HepG2 (cell line): ENCODE data around the gene MLN. TPM values are rescaled to one million over a fixed set of nuclear protein-coding genes. Genes with fewer than 3 reads are reported as not detected.

ENCODE experiments used
- GABPB1 ChIP-seq: IDR thresholded peaks from 2 replicates; pipeline ENCODE4 v1.6.1; 2016; ENCODE audit warnings: mild to moderate bottlenecking, missing genetic modification reagents, moderate library complexity, missing compliant biosample characterization
- KDM5A ChIP-seq: fragments of 200-600 bp; sonication (generic); IDR thresholded peaks from 2 replicates; pipeline ENCODE4 v1.7.0; 2018; ENCODE audit warnings: antibody characterized with exemption, mild to moderate bottlenecking, low read length, borderline replicate concordance
- RXRA ChIP-seq: sonication (generic); formaldehyde crosslinking; IDR thresholded peaks from 2 replicates; pipeline ENCODE4 v1.5.1; 2020; ENCODE audit warnings: missing genetic modification reagents
- ZBTB8A ChIP-seq: sonication (generic); formaldehyde crosslinking; IDR thresholded peaks from 2 replicates; pipeline ENCODE4 v1.4.0; 2020; ENCODE audit warnings: mild to moderate bottlenecking, low read depth, missing genetic modification reagents, borderline replicate concordance
- ZFP1 ChIP-seq: IDR thresholded peaks from 2 replicates; pipeline ENCODE4 v1.6.1; 2016
- ZNF749 ChIP-seq: sonication (generic); formaldehyde crosslinking; IDR thresholded peaks from 2 replicates; pipeline ENCODE4 v1.8.0; 2022; ENCODE audit warnings: mild to moderate bottlenecking, missing genetic modification reagents, moderate library complexity, borderline replicate concordance
- ZNF777 ChIP-seq: sonication (generic); formaldehyde crosslinking; IDR thresholded peaks from 2 replicates; pipeline ENCODE4 v1.4.0; 2020; ENCODE audit warnings: missing genetic modification reagents
- polyA plus RNA-seq, 8 experiments: library from polyadenylated mRNA; depleted of rRNA in 3 of 8; stranded (reverse) in 7 of 8; unstranded in 1 of 8; fragments of >200 nt; fragmentation: Illumina TruSeq in 4 of 8; extraction: Trizol in 4 of 8; gene quantifications; 2 replicates each; pipeline versions ENCODE4 v1.2.1 to v1.2.3, GENCODE V29; 2011 to 2016; ENCODE audit warnings: low read depth in 4 of 8, missing spikeins in 1 of 8, mixed read lengths in 1 of 8; ENCODE audit not compliant: insufficient read depth in 1 of 8
- total RNA-seq, 5 experiments: library from RNA; depleted of rRNA; stranded (reverse); fragments of >200 nt; fragmentation: Illumina TruSeq; extraction: Trizol; gene quantifications; 2 replicates each; pipeline ENCODE4 v1.2.3, GENCODE V29; 2016; ENCODE audit warnings: low read depth in 1 of 5
- TF ChIP-seq, protein P1 (sequence below): sonication (generic); formaldehyde crosslinking; IDR thresholded peaks from 2 replicates; pipeline ENCODE4 v1.4.0; 2020; ENCODE audit warnings: missing genetic modification reagents, borderline replicate concordance
- TF ChIP-seq, protein P2 (sequence below): sonication (generic); formaldehyde crosslinking; IDR thresholded peaks from 2 replicates; pipeline ENCODE4 v1.8.0; 2022; ENCODE audit warnings: missing genetic modification reagents, low read depth, mild to moderate bottlenecking, borderline replicate concordance
- TF ChIP-seq, protein P3 (sequence below): sonication (generic); formaldehyde crosslinking; IDR thresholded peaks from 2 replicates; pipeline ENCODE4 v1.8.0; 2022; ENCODE audit warnings: mild to moderate bottlenecking, missing genetic modification reagents, moderate library complexity
- TF ChIP-seq, protein P4 (sequence below): sonication (generic); formaldehyde crosslinking; IDR thresholded peaks from 2 replicates; pipeline ENCODE4 v1.8.1; 2023; ENCODE audit warnings: mild to moderate bottlenecking, missing genetic modification reagents, borderline replicate concordance
- TF ChIP-seq, protein P5 (sequence below): sonication (generic); formaldehyde crosslinking; IDR thresholded peaks from 2 replicates; pipeline ENCODE4 v1.5.1; 2020; ENCODE audit warnings: mild to moderate bottlenecking, missing genetic modification reagents, moderate library complexity
- TF ChIP-seq, protein P6 (sequence below): sonication (generic); formaldehyde crosslinking; IDR thresholded peaks from 2 replicates; pipeline ENCODE4 v1.4.0; 2020; ENCODE audit warnings: missing genetic modification reagents, borderline replicate concordance

Gene MLN
- total and polyA plus RNA-seq, 2 of the 13 experiments (the other 11 are each of a cell fraction or from before 2014, with no cell fraction given): not detected

DNA sequence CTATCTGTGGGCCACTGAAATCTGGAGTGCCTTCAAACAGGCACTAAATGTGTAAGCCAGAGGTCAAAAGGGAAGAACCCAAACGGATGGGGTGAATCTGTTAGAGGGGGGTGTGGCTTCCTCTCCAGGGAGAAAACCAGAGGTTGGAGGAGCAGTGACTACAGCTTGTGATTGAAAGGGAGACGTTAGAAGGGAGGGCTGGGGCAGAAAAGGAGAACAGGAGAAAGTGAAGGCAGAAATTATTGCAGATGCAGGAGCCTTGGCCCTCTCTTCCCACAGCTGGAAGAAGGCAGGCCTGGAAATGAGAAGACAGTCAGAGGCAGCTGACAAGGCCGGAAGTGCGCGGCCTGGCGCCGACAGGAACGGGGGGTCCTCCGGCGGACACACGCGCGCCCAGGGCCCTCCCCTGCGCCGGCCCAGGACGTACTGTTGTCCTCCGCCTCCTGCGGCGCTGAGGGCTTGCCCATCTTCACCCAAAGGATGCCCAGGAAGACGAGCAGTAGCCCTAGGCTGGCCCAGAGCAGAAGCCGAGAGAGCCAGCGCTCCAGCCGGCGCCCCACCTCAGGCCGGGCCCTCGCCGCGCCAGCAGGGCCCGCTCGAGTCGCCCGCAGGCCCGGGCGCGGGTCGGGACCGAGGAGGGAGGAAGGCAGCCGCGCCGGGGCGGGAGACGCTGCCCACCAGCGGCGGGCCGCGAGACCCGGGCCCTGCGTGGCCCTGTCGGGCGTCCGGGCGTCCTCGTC lies 15.7 kb downstream of the MLN start (continued):
- TF ChIP-seq ZBTB8A (CRISPR knock-in tag) (no peak), ZFP1 (CRISPR knock-in tag) (no peak), ZNF749 (no peak), GABPB1 (CRISPR knock-in tag) (peak; percentile 94), RXRA (CRISPR knock-in tag) (peak; percentile 62; the same call in 1 of the 2 replicates), KDM5A (no peak; the same call in 1 of the 2 replicates), ZNF777 (peak; percentile 40; the same call in 1 of the 2 replicates)
- TF ChIP-seq, protein P1, sequence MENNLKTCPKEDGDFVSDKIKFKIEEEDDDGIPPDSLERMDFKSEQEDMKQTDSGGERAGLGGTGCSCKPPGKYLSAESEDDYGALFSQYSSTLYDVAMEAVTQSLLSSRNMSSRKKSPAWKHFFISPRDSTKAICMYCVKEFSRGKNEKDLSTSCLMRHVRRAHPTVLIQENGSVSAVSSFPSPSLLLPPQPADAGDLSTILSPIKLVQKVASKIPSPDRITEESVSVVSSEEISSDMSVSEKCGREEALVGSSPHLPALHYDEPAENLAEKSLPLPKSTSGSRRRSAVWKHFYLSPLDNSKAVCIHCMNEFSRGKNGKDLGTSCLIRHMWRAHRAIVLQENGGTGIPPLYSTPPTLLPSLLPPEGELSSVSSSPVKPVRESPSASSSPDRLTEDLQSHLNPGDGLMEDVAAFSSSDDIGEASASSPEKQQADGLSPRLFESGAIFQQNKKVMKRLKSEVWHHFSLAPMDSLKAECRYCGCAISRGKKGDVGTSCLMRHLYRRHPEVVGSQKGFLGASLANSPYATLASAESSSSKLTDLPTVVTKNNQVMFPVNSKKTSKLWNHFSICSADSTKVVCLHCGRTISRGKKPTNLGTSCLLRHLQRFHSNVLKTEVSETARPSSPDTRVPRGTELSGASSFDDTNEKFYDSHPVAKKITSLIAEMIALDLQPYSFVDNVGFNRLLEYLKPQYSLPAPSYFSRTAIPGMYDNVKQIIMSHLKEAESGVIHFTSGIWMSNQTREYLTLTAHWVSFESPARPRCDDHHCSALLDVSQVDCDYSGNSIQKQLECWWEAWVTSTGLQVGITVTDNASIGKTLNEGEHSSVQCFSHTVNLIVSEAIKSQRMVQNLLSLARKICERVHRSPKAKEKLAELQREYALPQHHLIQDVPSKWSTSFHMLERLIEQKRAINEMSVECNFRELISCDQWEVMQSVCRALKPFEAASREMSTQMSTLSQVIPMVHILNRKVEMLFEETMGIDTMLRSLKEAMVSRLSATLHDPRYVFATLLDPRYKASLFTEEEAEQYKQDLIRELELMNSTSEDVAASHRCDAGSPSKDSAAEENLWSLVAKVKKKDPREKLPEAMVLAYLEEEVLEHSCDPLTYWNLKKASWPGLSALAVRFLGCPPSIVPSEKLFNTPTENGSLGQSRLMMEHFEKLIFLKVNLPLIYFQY: no peak
- TF ChIP-seq, protein P2, sequence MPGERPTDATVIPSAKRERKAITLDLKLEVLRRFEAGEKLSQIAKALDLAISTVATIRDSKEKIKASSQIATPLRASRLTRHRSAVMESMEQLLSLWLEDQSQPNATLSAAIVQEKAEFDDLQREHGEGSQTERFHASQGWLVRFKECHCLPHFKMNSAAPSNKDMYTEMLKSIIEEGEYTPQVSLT (CRISPR knock-in tag): no peak
- TF ChIP-seq, protein P3, sequence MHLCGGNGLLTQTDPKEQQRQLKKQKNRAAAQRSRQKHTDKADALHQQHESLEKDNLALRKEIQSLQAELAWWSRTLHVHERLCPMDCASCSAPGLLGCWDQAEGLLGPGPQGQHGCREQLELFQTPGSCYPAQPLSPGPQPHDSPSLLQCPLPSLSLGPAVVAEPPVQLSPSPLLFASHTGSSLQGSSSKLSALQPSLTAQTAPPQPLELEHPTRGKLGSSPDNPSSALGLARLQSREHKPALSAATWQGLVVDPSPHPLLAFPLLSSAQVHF: no peak
- TF ChIP-seq, protein P4, sequence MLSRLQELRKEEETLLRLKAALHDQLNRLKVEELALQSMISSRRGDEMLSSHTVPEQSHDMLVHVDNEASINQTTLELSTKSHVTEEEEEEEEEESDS (CRISPR knock-in tag): no peak
- TF ChIP-seq, protein P5, sequence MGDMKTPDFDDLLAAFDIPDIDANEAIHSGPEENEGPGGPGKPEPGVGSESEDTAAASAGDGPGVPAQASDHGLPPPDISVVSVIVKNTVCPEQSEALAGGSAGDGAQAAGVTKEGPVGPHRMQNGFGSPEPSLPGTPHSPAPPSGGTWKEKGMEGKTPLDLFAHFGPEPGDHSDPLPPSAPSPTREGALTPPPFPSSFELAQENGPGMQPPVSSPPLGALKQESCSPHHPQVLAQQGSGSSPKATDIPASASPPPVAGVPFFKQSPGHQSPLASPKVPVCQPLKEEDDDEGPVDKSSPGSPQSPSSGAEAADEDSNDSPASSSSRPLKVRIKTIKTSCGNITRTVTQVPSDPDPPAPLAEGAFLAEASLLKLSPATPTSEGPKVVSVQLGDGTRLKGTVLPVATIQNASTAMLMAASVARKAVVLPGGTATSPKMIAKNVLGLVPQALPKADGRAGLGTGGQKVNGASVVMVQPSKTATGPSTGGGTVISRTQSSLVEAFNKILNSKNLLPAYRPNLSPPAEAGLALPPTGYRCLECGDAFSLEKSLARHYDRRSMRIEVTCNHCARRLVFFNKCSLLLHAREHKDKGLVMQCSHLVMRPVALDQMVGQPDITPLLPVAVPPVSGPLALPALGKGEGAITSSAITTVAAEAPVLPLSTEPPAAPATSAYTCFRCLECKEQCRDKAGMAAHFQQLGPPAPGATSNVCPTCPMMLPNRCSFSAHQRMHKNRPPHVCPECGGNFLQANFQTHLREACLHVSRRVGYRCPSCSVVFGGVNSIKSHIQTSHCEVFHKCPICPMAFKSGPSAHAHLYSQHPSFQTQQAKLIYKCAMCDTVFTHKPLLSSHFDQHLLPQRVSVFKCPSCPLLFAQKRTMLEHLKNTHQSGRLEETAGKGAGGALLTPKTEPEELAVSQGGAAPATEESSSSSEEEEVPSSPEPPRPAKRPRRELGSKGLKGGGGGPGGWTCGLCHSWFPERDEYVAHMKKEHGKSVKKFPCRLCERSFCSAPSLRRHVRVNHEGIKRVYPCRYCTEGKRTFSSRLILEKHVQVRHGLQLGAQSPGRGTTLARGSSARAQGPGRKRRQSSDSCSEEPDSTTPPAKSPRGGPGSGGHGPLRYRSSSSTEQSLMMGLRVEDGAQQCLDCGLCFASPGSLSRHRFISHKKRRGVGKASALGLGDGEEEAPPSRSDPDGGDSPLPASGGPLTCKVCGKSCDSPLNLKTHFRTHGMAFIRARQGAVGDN: peak; percentile 73
- TF ChIP-seq, protein P6, sequence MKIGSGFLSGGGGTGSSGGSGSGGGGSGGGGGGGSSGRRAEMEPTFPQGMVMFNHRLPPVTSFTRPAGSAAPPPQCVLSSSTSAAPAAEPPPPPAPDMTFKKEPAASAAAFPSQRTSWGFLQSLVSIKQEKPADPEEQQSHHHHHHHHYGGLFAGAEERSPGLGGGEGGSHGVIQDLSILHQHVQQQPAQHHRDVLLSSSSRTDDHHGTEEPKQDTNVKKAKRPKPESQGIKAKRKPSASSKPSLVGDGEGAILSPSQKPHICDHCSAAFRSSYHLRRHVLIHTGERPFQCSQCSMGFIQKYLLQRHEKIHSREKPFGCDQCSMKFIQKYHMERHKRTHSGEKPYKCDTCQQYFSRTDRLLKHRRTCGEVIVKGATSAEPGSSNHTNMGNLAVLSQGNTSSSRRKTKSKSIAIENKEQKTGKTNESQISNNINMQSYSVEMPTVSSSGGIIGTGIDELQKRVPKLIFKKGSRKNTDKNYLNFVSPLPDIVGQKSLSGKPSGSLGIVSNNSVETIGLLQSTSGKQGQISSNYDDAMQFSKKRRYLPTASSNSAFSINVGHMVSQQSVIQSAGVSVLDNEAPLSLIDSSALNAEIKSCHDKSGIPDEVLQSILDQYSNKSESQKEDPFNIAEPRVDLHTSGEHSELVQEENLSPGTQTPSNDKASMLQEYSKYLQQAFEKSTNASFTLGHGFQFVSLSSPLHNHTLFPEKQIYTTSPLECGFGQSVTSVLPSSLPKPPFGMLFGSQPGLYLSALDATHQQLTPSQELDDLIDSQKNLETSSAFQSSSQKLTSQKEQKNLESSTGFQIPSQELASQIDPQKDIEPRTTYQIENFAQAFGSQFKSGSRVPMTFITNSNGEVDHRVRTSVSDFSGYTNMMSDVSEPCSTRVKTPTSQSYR (CRISPR knock-in tag): no peak
